Mucosa of descending colon (tissue), 3 donors: ENCODE measurements around the gene NR3C1. TPM values are rescaled to one million over a fixed set of nuclear protein-coding genes. Genes with fewer than 3 reads are reported as not detected.

ENCODE experiments used
- ATAC-seq: fragments of 200-7000 bp; cut with Tn5 transposase; one replicate; pipeline ENCODE4 v1.9.1; 2020; ENCODE audit warnings: mild to moderate bottlenecking, moderate library complexity
- DNase-seq, 3 donors: peaks; one replicate each; pipeline ENCODE4 v3.0.0-alpha.2; 2020
- H3K36me3 ChIP-seq: fragments of 200-600 bp; one replicate; pipeline ENCODE4 v1.8.0; 2021; ENCODE audit warnings: low read depth, mild to moderate bottlenecking
- H3K4me1 ChIP-seq: fragments of 200-600 bp; one replicate; pipeline ENCODE4 v1.8.0; 2021; ENCODE audit warnings: low read depth, mild to moderate bottlenecking
- H3K4me3 ChIP-seq: fragments of 200-600 bp; one replicate; pipeline ENCODE4 v1.8.0; 2021; ENCODE audit warnings: mild to moderate bottlenecking
- H3K9me3 ChIP-seq: fragments of 200-600 bp; one replicate; pipeline ENCODE4 v1.8.0; 2021; ENCODE audit warnings: mild to moderate bottlenecking
- intact Hi-C, 2 donors: fragments of 100-400 bp; cut with DNase I in 1 of 2; cut with micrococcal nuclease in 1 of 2; formaldehyde crosslinking; loops; one replicate each; pipeline versions ENCODE4 v1.11.0 to v1.11.1; 2022; cut with DNase I, micrococcal nuclease
- total RNA-seq, 3 donors: library from RNA; stranded (reverse); fragmentation: NEBNext Ultra II Directional in 2 of 3; extraction: Animal tissue kit (Norgen Biotek cat#: 25700) in 2 of 3; gene quantifications; one replicate each; pipeline versions ENCODE4 v1.2.1 to v1.2.4, GENCODE V29; 2021 to 2023
- TF ChIP-seq, protein P1 (sequence below): fragments of 200-600 bp; IDR thresholded peaks from one replicate; pipeline ENCODE4 v1.8.0; 2022; ENCODE audit warnings: antibody characterized with exemption, mild to moderate bottlenecking
- donor health status: DM: no; HTN: no; CAD: no; lungs with moderate emphysema.
- donor health status: DM: no; HTN: no; CAD: no.
- donor health status: DM: no; HTN: yes; CAD: no.

The NR3C1 gene
- total RNA-seq, 3 donors from 2014 or later, result 25.6 to 59.0 (median 27.7) TPM

DNA sequence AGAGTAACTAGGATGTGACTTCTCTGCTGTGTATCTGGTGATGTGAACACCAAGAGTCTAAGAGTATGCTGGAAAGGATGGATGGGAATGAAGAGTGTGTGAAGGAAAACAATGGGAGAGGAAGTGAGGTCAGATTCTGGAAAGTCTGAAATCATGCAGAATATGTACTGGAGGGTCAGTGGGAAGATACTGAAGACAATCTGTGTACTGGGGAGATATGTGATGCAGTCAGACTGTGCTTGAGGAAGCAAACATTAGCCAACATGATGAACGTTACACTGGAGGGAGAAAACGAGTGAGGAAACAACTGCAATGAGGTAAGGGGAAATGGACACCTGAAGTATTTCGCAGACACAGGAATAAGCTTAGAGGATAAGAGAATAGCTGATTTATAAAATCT is 105.7 kb downstream of the NR3C1 start:
- Histone ChIP-seq H3K36me3 (no peaks in the 10 kb centered on the region), H3K9me3 (no peaks in the 10 kb centered on the region), H3K4me1 (no peaks in the 10 kb centered on the region), H3K4me3 (no peak overlapping the region)
- no peak for DNase-seq
- intact Hi-C loops, result no loop called here
- TF ChIP-seq, protein P1, sequence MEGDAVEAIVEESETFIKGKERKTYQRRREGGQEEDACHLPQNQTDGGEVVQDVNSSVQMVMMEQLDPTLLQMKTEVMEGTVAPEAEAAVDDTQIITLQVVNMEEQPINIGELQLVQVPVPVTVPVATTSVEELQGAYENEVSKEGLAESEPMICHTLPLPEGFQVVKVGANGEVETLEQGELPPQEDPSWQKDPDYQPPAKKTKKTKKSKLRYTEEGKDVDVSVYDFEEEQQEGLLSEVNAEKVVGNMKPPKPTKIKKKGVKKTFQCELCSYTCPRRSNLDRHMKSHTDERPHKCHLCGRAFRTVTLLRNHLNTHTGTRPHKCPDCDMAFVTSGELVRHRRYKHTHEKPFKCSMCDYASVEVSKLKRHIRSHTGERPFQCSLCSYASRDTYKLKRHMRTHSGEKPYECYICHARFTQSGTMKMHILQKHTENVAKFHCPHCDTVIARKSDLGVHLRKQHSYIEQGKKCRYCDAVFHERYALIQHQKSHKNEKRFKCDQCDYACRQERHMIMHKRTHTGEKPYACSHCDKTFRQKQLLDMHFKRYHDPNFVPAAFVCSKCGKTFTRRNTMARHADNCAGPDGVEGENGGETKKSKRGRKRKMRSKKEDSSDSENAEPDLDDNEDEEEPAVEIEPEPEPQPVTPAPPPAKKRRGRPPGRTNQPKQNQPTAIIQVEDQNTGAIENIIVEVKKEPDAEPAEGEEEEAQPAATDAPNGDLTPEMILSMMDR, result no peak
- no peak for ATAC-seq

- ATAC-seq (no peak), DNase-seq (no peak)
- H3K4me1 ChIP-seq, result no peaks in the 10 kb centered on the region
- H3K9me3 ChIP-seq, result no peaks in the 10 kb centered on the region
- H3K36me3 ChIP-seq, result no peaks in the 10 kb centered on the region
- intact Hi-C loops, result no loop called here
- no peak overlapping the region for H3K4me3 ChIP-seq
- TF ChIP-seq, protein P1, result no peak
Measured at GRCh38 chr5:143290125-143290524, 113.4 kb downstream of the NR3C1 start.

- TF ChIP-seq, protein P1, result no peak
- DNase-seq, result no peak
- intact Hi-C loops, result no loop called here
- Histone ChIP-seq H3K4me3 (no peak overlapping the region), H3K9me3 (no peaks in the 10 kb centered on the region), H3K36me3 (no peaks in the 10 kb centered on the region), H3K4me1 (no peaks in the 10 kb centered on the region)
- ATAC-seq, result no peak
Measured at GRCh38 chr5:143284521-143284920, 119.0 kb downstream of the NR3C1 start.

DNA sequence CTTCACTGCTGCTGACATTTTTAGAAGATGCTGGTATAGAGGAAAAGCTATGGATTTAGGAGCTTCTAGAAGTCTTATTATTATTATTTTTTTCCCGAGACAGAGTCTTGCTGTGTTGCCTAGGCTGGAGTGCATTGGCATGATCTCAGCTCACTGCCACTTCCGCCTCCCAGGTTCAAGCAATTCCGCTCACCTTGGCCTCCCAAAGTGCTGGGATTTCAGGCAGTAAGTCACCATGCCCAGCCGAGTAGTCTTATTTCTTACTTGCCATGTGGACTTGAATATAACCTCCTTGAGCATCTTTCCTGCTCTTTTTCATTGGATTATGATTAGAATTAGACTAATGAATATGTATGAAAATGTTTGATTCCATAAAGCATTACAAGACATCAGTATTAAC is 119.5 kb downstream of the NR3C1 start:
- Histone ChIP-seq H3K36me3 (no peaks in the 10 kb centered on the region), H3K4me3 (no peak overlapping the region), H3K9me3 (no peaks in the 10 kb centered on the region), H3K4me1 (no peaks in the 10 kb centered on the region)
- ATAC-seq, result no peak
- intact Hi-C loops, result no loop called here
- no peak for DNase-seq
- TF ChIP-seq, protein P1, result no peak

GRCh38 chr5:143281226-143281625 is 122.3 kb downstream of the NR3C1 start:
- Histone ChIP-seq H3K4me3 (no peak overlapping the region), H3K4me1 (no peaks in the 10 kb centered on the region), H3K9me3 (no peaks in the 10 kb centered on the region), H3K36me3 (no peaks in the 10 kb centered on the region)
- DNase-seq (no peak), ATAC-seq (no peak)
- intact Hi-C loops, result no loop called here
- TF ChIP-seq, protein P1, result no peak

GRCh38 chr5:143279698-143280097 is 123.8 kb downstream of the NR3C1 start:
- no peaks in the 10 kb centered on the region for H3K36me3 ChIP-seq
- no peak overlapping the region for H3K4me3 ChIP-seq
- TF ChIP-seq, protein P1, result no peak
- intact Hi-C loops, result no loop called here
- ATAC-seq (no peak), DNase-seq (no peak)
- no peaks in the 10 kb centered on the region for H3K4me1 ChIP-seq
- H3K9me3 ChIP-seq, result no peaks in the 10 kb centered on the region
